ENCODE data around the gene ARHGEF26. TPM values are rescaled to one million over a fixed set of nuclear protein-coding genes. Genes with fewer than 3 reads are reported as not detected.

ARHGEF26 gene
- total RNA-seq, 1 donor, result 1.7 TPM

DNA sequence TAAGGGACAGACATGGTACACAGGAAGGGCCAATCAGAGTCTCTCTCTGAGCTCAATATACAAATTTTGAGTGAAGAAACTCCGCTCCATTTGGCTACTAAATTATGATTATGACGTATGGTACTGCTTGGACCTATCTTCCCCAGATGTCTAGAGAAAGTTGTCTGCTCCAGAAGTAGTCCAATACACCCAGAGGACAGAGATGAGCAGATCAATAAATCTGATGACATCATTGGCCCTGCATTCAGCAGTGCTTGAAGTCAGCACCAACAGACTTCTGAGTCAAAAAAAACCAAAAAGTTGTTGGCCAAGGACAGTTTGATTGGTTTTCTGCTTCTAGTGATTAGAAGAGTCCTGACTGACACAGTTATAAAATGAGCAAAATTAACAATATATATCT, 19.9 kb upstream of the ARHGEF26 start:
- H3K4me3 ChIP-seq (ENCODE audit: low read depth, low read length), result no peak overlapping the region
- TF ChIP-seq, protein P1, sequence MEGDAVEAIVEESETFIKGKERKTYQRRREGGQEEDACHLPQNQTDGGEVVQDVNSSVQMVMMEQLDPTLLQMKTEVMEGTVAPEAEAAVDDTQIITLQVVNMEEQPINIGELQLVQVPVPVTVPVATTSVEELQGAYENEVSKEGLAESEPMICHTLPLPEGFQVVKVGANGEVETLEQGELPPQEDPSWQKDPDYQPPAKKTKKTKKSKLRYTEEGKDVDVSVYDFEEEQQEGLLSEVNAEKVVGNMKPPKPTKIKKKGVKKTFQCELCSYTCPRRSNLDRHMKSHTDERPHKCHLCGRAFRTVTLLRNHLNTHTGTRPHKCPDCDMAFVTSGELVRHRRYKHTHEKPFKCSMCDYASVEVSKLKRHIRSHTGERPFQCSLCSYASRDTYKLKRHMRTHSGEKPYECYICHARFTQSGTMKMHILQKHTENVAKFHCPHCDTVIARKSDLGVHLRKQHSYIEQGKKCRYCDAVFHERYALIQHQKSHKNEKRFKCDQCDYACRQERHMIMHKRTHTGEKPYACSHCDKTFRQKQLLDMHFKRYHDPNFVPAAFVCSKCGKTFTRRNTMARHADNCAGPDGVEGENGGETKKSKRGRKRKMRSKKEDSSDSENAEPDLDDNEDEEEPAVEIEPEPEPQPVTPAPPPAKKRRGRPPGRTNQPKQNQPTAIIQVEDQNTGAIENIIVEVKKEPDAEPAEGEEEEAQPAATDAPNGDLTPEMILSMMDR (IDR thresholded peaks at IDR 0.05; ENCODE audit: insufficient read depth, low read depth, low read length), result no peak
- DNase-seq (ENCODE audit: low read depth), result no peak

- TF ChIP-seq, protein P1 (IDR thresholded peaks at IDR 0.05; ENCODE audit: insufficient read depth, low read depth, low read length), result no peak
- DNase-seq (ENCODE audit: low read depth), result no peak
- H3K4me3 ChIP-seq (ENCODE audit: low read depth, low read length), result no peak overlapping the region
Measured at GRCh38 chr3:154102225-154102624, 19.0 kb upstream of the ARHGEF26 start.

- H3K4me3 ChIP-seq (ENCODE audit: low read depth, low read length), result no peak overlapping the region
- TF ChIP-seq, protein P1 (IDR thresholded peaks at IDR 0.05; ENCODE audit: insufficient read depth, low read depth, low read length), result no peak
- no peak for DNase-seq (ENCODE audit: low read depth)
Measured at GRCh38 chr3:154105218-154105975, 15.8 kb upstream of the ARHGEF26 start.

GRCh38 chr3:154111365-154111935, 9.7 kb upstream of the ARHGEF26 start:
- DNase-seq (ENCODE audit: low read depth), result no peak
- no peak overlapping the region for H3K4me3 ChIP-seq (ENCODE audit: low read depth, low read length)
- TF ChIP-seq, protein P1 (IDR thresholded peaks at IDR 0.05; ENCODE audit: insufficient read depth, low read depth, low read length), result no peak

GRCh38 chr3:154112146-154112852, 8.9 kb upstream of the ARHGEF26 start:
- no peak overlapping the region for H3K4me3 ChIP-seq (ENCODE audit: low read depth, low read length)

DNA sequence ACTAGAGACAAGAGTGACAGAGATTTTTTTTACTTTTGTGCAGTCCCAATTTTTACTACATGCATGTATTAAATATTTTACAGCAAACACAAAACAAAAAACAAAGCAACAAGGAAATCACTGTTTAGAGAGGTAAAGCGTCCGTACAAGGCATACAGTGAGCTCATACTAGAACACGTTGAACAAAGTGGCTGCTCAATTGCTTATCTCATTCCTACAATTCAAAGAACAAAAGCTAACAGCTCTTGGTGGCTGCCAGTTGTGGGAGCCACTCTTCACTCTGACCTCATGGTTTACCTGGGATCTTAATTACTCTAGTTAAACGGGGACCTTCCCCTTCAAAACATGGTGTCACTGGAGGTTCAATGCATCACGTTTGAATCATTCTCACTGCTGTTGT, 7.6 kb upstream of the ARHGEF26 start:
- TF ChIP-seq, protein P1 (IDR thresholded peaks at IDR 0.05; ENCODE audit: insufficient read depth, low read depth, low read length), result no peak

More at GRCh38 chr3:154112146-154112852, 8.9 kb upstream of the ARHGEF26 start:
- TF ChIP-seq, protein P1 (IDR thresholded peaks at IDR 0.05; ENCODE audit: insufficient read depth, low read depth, low read length), result no peak
- DNase-seq (ENCODE audit: low read depth), result no peak

More for the DNA sequence above, 7.6 kb upstream of the ARHGEF26 start:
- no peak overlapping the region for H3K4me3 ChIP-seq (ENCODE audit: low read depth, low read length)
- no peak for DNase-seq (ENCODE audit: low read depth)
